Occipital lobe (tissue), 2 donors: ENCODE data around the gene EGFR. TPM values are rescaled to one million over a fixed set of nuclear protein-coding genes. Genes with fewer than 3 reads are reported as not detected.

Source experiments
- DNase-seq: peaks from one replicate; lab custom pipeline; 2025; lab: John Stamatoyannopoulos, UW
- total RNA-seq: library from RNA; depleted of rRNA; stranded (reverse); fragments of >200 nt; gene quantifications from one replicate; pipeline ENCODE4 v1.2.3, GENCODE V29; 2014

Gene EGFR
- total RNA-seq, 1 donor from 2014 or later, result 9.4 TPM

- DNase-seq, result no peak
Measured at GRCh38 chr7:55144333-55145317, 125.8 kb downstream of the EGFR start.

DNA sequence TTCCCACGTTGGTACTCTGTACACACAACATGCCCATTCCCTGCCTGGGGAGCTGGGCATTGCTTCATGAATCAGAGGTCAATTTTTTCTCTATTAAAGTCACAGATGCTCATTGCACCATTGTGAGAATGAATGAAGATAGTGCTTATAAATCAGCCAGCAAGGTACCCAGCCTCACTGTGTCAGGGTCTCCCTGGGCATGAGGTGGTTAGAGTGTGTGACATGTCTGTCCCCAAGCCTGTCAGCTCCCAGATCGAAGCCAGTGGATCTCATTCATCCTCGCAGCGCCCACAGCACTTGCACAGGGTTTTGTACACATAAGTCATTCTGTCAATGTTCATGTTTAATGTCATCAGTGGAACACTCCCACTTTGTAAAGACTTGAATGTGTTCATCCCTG, 126.8 kb downstream of the EGFR start:
- no peak for DNase-seq

DNA sequence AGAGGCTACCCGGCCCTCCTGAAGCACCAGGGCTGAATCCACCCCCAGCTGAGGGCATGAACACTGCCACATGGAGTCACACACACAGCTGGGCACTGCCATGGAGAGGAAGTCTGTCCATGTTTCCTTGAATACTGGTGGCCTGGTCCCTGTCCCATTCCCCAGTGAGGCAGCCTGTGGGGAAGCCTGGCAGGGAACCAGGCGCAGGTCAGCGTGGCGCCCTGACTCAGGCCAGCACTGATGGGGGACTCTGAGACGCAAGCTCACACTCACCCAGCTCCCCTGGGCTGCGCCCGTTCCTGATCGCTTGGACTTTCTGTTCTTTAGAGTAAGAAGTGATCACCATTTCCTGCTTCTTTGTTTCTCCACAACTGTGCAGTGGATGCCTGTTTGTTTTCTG, 128.3 kb downstream of the EGFR start:
- DNase-seq, result no peak

DNA sequence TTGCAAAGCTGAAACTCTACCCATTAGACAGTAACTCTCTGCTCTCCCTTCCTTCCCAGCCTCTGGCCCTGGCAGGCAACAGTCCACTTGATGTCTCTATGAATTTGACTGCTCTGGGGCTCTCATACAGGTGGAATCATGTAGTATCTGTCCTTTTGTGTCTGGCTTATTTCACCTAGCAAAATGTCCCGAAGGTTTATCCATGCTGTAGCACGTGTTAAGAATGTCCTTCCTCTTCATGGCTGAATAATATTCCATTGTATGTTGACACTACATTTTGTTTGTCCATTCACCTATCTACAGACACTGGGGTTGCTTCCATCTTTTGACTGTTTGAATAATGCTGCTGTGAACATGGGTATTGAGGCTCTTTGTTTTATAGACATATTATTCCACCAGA, 128.9 kb downstream of the EGFR start:
- no peak for DNase-seq

DNA sequence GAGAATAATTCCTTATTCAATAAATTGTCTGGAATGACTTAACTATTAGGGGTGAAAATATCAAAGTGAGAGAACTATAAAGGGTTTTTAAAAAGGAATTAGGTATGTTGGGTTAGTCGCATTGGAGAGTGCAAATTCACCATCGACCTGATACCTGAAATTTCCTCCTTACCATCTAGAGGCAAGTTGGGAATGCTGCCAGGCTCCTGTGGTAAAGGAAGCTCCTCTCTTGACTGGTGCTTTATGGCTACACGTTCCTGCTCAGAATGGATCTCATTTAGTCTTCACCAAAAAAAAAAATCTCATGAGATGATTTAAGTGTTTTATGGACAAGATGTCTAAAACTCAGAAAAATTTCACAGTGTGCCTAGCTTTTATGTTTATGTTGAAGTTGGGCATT, 129.8 kb downstream of the EGFR start:
- DNase-seq, result no peak

GRCh38 chr7:55149001-55149400, 130.2 kb downstream of the EGFR start:
- no peak for DNase-seq

GRCh38 chr7:55150166-55150565, 131.3 kb downstream of the EGFR start:
- DNase-seq, result no peak

DNA sequence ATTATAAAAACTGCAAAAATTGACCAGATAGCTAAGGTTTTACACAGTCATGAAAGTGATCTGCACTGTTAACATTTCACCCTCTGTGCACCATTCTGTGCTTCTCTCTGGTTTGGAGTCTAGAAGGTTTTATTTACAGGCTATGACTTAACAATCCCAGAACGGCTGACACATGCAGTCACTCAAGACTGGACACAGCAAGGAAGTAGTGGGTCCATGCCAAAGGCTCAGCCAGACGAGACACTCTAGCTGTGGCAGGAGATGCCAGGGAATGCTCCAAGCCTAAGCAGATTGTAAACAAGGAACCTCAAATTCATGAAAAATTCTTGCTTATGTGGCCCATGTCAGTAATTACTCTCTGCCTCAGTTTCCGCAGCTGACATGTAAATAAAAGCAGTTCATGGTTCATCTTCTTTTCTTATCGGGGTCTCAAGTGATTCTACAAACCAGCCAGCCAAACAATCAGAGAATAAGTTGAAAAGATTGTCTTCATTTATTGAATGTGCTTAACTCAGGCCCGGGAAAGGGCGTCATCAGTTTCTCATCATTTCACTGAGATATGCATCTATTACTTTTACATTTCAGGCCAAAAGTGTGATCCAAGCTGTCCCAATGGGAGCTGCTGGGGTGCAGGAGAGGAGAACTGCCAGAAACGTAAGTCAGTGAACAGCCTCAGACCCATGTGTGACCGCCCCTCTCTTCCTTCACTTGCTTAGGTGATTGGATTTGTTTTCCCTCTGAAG, 132.1 kb downstream of the EGFR start:
- no peak for DNase-seq

DNA sequence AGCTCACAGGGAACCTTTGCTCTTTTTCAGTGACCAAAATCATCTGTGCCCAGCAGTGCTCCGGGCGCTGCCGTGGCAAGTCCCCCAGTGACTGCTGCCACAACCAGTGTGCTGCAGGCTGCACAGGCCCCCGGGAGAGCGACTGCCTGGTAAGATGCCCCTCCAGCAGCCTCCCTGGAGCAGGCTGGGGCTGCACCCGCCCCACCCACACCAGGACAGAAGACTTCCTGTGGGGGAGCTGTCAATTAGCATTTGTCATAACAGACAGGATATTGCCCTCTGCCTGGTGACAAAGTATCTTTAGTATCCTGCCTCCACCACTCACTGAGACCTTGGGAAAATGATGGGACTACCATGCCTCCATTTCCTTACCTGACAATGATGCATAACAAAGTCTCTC, 133.7 kb downstream of the EGFR start:
- no peak for DNase-seq

GRCh38 chr7:55154096-55154495, 135.3 kb downstream of the EGFR start:
- DNase-seq, result no peak

DNA sequence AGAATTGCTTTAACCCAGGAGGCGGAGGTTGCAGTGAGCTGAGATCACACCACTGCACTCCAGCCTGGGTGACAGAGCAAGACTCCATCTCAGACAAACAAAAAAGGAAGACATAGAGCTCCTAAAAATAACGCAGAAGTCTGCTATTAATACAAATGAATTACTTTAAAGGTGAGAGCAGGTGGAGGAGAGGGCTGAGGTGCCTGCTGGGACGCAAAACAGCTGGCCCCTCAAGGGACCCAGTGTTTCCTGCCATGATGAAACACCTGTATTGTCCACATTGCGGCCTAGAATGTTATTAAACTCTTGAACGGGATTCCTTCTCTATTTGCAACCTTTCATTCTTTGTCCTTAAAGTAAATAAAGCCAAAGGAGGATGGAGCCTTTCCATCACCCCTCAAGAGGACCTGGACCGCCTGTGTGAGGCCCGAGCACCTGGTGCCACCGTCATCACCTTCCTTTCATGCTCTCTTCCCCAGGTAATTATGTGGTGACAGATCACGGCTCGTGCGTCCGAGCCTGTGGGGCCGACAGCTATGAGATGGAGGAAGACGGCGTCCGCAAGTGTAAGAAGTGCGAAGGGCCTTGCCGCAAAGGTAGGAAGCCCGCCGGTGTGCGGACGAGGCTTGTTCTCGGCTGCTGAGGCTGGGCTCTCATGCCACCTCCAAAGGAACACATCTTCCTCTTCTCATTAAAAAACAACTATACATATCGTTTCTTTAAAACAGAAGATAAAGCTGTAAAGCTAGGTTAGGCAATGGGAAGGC, 136.7 kb downstream of the EGFR start:
- no peak for DNase-seq

DNA sequence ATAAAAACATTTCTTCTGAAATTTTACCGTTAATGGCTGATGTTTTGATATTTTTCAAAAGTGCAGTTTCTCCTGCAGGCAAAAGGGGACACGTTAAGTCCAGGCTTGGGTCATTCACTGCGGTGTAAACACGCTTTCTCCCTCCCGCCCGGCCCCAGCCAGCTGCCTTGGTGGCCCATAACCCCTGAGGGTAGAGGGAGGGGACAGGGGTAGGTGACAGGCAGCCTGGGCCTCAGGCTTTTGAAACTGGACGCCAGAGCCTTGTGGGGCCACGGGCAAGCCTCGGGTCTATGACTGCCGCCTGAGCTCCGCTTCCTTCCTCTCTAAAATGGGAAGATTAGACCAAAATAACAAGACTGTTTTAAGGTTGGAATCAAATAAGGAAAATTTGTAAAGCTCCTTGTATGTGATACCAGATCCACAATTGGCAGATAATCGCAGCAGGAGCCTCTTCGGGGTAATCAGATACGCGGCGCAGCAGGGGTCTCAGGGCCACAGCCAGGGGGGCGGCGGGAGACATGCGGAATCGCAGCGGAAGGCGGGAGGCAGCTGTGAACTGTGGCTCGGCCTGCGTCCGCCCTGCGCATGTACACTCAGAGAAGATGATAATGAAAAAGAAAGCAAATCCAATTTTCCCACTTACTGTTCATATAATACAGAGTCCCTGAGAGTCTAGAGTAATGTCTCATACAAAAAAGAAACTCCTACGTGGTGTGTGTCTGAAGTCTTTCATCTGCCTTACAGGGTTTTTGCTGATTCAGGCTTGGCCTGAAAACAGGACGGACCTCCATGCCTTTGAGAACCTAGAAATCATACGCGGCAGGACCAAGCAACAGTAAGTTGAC, 138.3 kb downstream of the EGFR start:
- no peak for DNase-seq

DNA sequence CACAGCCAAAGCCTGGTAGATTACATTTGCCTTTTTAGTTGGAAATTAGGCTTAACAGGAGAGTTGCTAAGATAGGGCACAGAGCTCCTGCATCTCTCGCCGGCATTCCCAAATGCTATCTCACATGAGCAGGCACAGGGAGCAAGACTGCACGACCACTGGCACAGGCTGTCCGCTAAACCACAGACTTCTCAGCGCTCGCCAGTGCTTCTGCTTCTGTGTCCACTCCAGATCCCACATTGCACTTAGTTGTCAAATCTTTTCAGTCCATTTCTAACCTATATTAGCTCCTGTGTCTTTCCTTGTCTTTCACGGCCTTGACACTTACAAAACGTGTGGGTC, 138.9 kb downstream of the EGFR start:
- no peak for DNase-seq

DNA sequence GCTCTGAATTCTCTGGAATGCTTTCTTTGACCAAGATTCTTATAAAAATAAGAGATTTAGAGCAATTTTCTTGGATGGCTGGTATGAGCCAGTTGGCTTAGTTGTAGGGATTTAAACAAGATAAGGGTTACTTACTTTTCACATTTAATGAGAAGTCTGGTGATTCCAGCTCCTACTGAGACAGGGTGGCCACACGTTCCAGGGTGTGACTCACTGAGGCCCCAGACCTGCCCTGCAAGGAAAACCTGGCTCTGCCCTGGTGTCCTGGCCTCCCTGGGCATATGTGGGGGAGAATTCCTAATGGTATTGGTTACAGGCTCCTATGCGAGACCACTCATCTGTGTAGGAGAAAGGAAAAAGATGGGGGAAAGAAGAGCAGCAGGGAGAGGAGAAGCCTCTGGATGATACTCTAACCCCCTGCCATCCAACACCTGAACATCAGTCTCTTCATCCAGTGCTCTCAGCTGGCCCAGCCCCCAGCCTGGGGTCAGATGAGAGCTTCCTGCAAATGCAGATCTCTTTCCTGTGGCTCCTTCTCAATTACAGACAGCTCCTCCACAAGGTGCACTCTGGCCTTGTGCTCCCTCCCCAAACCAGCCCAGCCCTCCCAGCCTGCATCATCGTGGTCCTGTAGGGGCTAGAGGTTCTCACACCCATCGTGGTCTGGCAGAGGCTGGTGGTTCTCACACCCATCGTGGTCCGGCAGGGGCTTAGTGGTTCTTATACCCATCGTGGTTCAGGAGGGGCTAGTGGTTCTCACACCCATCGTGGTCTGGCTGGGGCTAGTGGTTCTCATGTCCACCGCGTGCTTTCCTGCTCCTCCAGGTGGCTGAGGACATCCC, 139.9 kb downstream of the EGFR start:
- DNase-seq, result no peak

- DNase-seq, result no peak
Measured at GRCh38 chr7:55160539-55160938, 141.7 kb downstream of the EGFR start.

DNA sequence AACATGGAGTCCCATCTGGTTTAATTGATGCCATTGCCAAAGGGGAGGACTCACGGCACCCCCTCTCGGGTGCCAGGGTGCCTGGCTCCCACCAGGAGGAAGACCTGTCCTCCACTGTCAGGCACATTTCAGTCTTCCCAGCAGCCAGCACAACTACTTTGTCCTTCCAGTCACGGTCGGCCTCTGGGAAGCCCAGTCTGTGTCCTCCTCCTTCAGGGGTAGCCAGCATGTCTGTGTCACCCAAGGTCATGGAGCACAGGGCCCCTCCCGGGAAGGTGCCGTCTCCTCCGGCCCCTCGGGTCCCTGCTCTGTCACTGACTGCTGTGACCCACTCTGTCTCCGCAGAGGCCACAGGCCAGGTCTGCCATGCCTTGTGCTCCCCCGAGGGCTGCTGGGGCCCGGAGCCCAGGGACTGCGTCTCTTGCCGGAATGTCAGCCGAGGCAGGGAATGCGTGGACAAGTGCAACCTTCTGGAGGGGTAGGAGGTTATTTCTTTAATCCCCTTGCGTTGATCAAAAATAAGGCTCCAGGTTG, 142.4 kb downstream of the EGFR start:
- no peak for DNase-seq

DNA sequence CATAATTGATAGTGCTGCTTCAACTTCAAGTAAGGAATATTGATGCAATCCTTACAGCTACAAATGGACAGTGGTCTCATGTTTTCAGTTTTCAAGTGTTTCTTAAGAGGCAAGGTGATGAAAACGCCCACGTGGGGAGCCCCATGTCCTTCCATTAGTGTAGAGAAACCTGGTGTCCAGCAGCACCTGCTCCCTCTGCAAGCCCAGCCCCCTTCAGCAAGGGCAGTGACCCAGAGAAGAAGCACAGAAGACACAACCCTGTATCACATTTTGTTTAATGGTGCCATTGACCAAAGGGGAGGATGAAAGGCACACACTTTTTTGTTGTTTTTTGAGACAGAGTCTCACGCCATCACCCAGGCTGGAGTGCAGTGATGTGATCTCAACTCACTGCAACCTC, 143.7 kb downstream of the EGFR start:
- DNase-seq, result no peak

DNA sequence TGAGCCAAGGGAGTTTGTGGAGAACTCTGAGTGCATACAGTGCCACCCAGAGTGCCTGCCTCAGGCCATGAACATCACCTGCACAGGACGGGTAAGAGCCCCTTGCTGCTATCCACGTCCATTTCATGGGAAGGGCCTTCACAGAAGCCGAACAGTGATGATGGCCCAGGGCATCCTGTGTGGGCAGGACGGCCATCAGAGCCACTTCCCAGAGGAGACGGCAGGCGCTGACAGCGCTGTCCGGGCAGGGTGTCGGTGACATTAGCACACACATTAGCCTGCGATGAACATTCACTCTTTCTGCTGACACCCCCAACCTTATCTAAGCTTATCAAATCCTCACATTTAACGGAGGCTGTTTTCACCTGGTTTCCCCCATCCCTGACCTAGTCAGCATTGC, 144.9 kb downstream of the EGFR start:
- DNase-seq, result no peak

DNA sequence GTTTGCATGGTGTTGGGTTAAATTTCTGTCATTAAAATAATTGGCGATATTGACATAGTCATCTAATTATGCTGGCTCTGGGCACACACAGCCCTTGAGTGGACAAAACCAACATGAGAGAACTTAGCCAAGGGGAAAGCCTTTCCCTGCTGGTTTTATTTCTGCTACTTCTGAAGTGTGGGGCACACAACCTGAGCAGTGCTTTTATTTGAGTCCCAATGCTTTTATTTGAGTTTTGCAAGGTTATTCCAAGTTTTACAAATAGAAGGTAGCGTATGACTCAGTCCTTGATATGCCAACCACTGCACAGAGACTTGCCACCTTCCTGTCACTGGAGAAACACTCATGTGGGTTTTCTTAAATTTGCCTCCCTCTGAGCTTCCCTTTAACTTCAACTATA, 145.7 kb downstream of the EGFR start:
- DNase-seq, result no peak
